ENCODE data around the gene RANBP10. TPM values are rescaled to one million over a fixed set of nuclear protein-coding genes. Genes with fewer than 3 reads are reported as not detected.

Gene RANBP10
- polyA plus RNA-seq, 2 donors: 8.4 to 10.2 TPM

- Histone ChIP-seq H3K4me3 (ENCODE audit: low read depth in 1 of 2, low read length in 2 of 2) (no peak overlapping the region), H3K4me1 (ENCODE audit: control insufficient read depth in 2 of 2, insufficient read depth in 2 of 2, low read length in 1 of 2) (peaks cover 4 to 28% of the 10 kb centered on the region in 2 donors), H3K27me3 (ENCODE audit: control insufficient read depth in 1 of 2, insufficient read depth in 2 of 2, low read length in 2 of 2) (no peaks in the 10 kb centered on the region), H3K9me3 (ENCODE audit: control insufficient read depth in 2 of 2, insufficient read depth in 1 of 2, low read depth in 1 of 2, low read length in 1 of 2) (no peaks in the 10 kb centered on the region), H3K36me3 (ENCODE audit: control insufficient read depth in 2 of 2, insufficient read depth in 2 of 2, low read length in 1 of 2) (peaks cover 0 to 14% of the 10 kb centered on the region in 2 donors), H3K27ac (ENCODE audit: low read depth in 2 of 2, low read length in 1 of 2) (peak overlapping the region; percentile 81 to 86)
- WGBS, 2 donors: 97 to 100% methylated on average over 1 of the region's 1 CpG
Measured at GRCh38 chr16:67677712-67678111, 128.6 kb downstream of the RANBP10 start.

GRCh38 chr16:67676939-67677338 lies 129.4 kb downstream of the RANBP10 start:
- Histone ChIP-seq H3K36me3 (ENCODE audit: control insufficient read depth in 2 of 2, insufficient read depth in 2 of 2, low read length in 1 of 2) (peaks cover 0 to 14% of the 10 kb centered on the region in 2 donors), H3K4me3 (ENCODE audit: low read depth in 1 of 2, low read length in 2 of 2) (no peak overlapping the region), H3K4me1 (ENCODE audit: control insufficient read depth in 2 of 2, insufficient read depth in 2 of 2, low read length in 1 of 2) (peaks cover 4 to 28% of the 10 kb centered on the region in 2 donors), H3K9me3 (ENCODE audit: control insufficient read depth in 2 of 2, insufficient read depth in 1 of 2, low read depth in 1 of 2, low read length in 1 of 2) (no peaks in the 10 kb centered on the region), H3K27ac (ENCODE audit: low read depth in 2 of 2, low read length in 1 of 2) (peak overlapping the region; percentile 81 to 86), H3K27me3 (ENCODE audit: control insufficient read depth in 1 of 2, insufficient read depth in 2 of 2, low read length in 2 of 2) (no peaks in the 10 kb centered on the region)
- WGBS, 2 donors: 55 to 67% methylated on average over 8 of the region's 8 CpGs

GRCh38 chr16:67676516-67676915 lies 129.8 kb downstream of the RANBP10 start:
- Histone ChIP-seq H3K9me3 (ENCODE audit: control insufficient read depth in 2 of 2, insufficient read depth in 1 of 2, low read depth in 1 of 2, low read length in 1 of 2) (no peaks in the 10 kb centered on the region), H3K36me3 (ENCODE audit: control insufficient read depth in 2 of 2, insufficient read depth in 2 of 2, low read length in 1 of 2) (peaks cover 0 to 14% of the 10 kb centered on the region in 2 donors), H3K27ac (ENCODE audit: low read depth in 2 of 2, low read length in 1 of 2) (peak overlapping the region; percentile 81 to 86), H3K4me1 (ENCODE audit: control insufficient read depth in 2 of 2, insufficient read depth in 2 of 2, low read length in 1 of 2) (peaks cover 4 to 28% of the 10 kb centered on the region in 2 donors), H3K27me3 (ENCODE audit: control insufficient read depth in 1 of 2, insufficient read depth in 2 of 2, low read length in 2 of 2) (no peaks in the 10 kb centered on the region), H3K4me3 (ENCODE audit: low read depth in 1 of 2, low read length in 2 of 2) (no peak overlapping the region)
- 45 to 70% methylated on average over 4 of the region's 4 CpGs for WGBS, 2 donors

GRCh38 chr16:67675999-67676398 lies 130.4 kb downstream of the RANBP10 start:
- Histone ChIP-seq H3K27ac (ENCODE audit: low read depth in 2 of 2, low read length in 1 of 2) (peak overlapping the region; percentile 56 to 76), H3K9me3 (ENCODE audit: control insufficient read depth in 2 of 2, insufficient read depth in 1 of 2, low read depth in 1 of 2, low read length in 1 of 2) (no peaks in the 10 kb centered on the region), H3K4me3 (ENCODE audit: low read depth in 1 of 2, low read length in 2 of 2) (no peak overlapping the region), H3K36me3 (ENCODE audit: control insufficient read depth in 2 of 2, insufficient read depth in 2 of 2, low read length in 1 of 2) (peaks cover 0 to 14% of the 10 kb centered on the region in 2 donors), H3K4me1 (ENCODE audit: control insufficient read depth in 2 of 2, insufficient read depth in 2 of 2, low read length in 1 of 2) (peaks cover 4 to 28% of the 10 kb centered on the region in 2 donors), H3K27me3 (ENCODE audit: control insufficient read depth in 1 of 2, insufficient read depth in 2 of 2, low read length in 2 of 2) (no peaks in the 10 kb centered on the region)
- WGBS, 2 donors: 93 to 97% methylated on average over 7 of the region's 7 CpGs

- H3K36me3 ChIP-seq (ENCODE audit: control insufficient read depth in 2 of 2, insufficient read depth in 2 of 2, low read length in 1 of 2): peaks cover 0 to 14% of the 10 kb centered on the region in 2 donors
- no peaks in the 10 kb centered on the region for H3K9me3 ChIP-seq (ENCODE audit: control insufficient read depth in 2 of 2, insufficient read depth in 1 of 2, low read depth in 1 of 2, low read length in 1 of 2)
- peaks cover 4 to 28% of the 10 kb centered on the region in 2 donors for H3K4me1 ChIP-seq (ENCODE audit: control insufficient read depth in 2 of 2, insufficient read depth in 2 of 2, low read length in 1 of 2)
- H3K27ac ChIP-seq (ENCODE audit: low read depth in 2 of 2, low read length in 1 of 2): no peak overlapping the region
- WGBS, 2 donors: 95 to 98% methylated on average over 17 of the region's 17 CpGs
- H3K4me3 ChIP-seq (ENCODE audit: low read depth in 1 of 2, low read length in 2 of 2): no peak overlapping the region
- no peaks in the 10 kb centered on the region for H3K27me3 ChIP-seq (ENCODE audit: control insufficient read depth in 1 of 2, insufficient read depth in 2 of 2, low read length in 2 of 2)
Measured at GRCh38 chr16:67675579-67675935, 130.8 kb downstream of the RANBP10 start.

- H3K27me3 ChIP-seq (ENCODE audit: control insufficient read depth in 1 of 2, insufficient read depth in 2 of 2, low read length in 2 of 2): no peaks in the 10 kb centered on the region
- H3K4me3 ChIP-seq (ENCODE audit: low read depth in 1 of 2, low read length in 2 of 2): no peak overlapping the region
- H3K4me1 ChIP-seq (ENCODE audit: control insufficient read depth in 2 of 2, insufficient read depth in 2 of 2, low read length in 1 of 2): peaks cover 4 to 28% of the 10 kb centered on the region in 2 donors
- 94 to 95% methylated on average over 28 of the region's 28 CpGs for WGBS, 2 donors
- peaks cover 0 to 14% of the 10 kb centered on the region in 2 donors for H3K36me3 ChIP-seq (ENCODE audit: control insufficient read depth in 2 of 2, insufficient read depth in 2 of 2, low read length in 1 of 2)
- no peaks in the 10 kb centered on the region for H3K9me3 ChIP-seq (ENCODE audit: control insufficient read depth in 2 of 2, insufficient read depth in 1 of 2, low read depth in 1 of 2, low read length in 1 of 2)
- H3K27ac ChIP-seq (ENCODE audit: low read depth in 2 of 2, low read length in 1 of 2): peak overlapping the region; percentile 69 to 88
Measured at GRCh38 chr16:67674851-67675578, 131.3 kb downstream of the RANBP10 start.

GRCh38 chr16:67673712-67674580 lies 132.4 kb downstream of the RANBP10 start:
- no peak overlapping the region for H3K4me3 ChIP-seq (ENCODE audit: low read depth in 1 of 2, low read length in 2 of 2)
- peaks cover 0 to 14% of the 10 kb centered on the region in 2 donors for H3K36me3 ChIP-seq (ENCODE audit: control insufficient read depth in 2 of 2, insufficient read depth in 2 of 2, low read length in 1 of 2)
- peak overlapping the region; percentile 69 to 88 for H3K27ac ChIP-seq (ENCODE audit: low read depth in 2 of 2, low read length in 1 of 2)
- 42 to 49% methylated on average over 21 of the region's 21 CpGs for WGBS, 2 donors
- H3K27me3 ChIP-seq (ENCODE audit: control insufficient read depth in 1 of 2, insufficient read depth in 2 of 2, low read length in 2 of 2): no peaks in the 10 kb centered on the region
- no peaks in the 10 kb centered on the region for H3K9me3 ChIP-seq (ENCODE audit: control insufficient read depth in 2 of 2, insufficient read depth in 1 of 2, low read depth in 1 of 2, low read length in 1 of 2)
- peaks cover 4 to 28% of the 10 kb centered on the region in 2 donors for H3K4me1 ChIP-seq (ENCODE audit: control insufficient read depth in 2 of 2, insufficient read depth in 2 of 2, low read length in 1 of 2)

Other genes starting within 250 kb of the RANBP10 start
- gene CTCF, start 244.0 kb downstream of the RANBP10 start, polyA plus RNA-seq: 10 to 100 TPM; 16.9 to 21.3 TPM
- 1 to 10 TPM; 1.2 to 4.3 TPM for gene CARMIL2, start 161.4 kb downstream of the RANBP10 start, polyA plus RNA-seq
- gene ACD, start 146.3 kb downstream of the RANBP10 start, polyA plus RNA-seq: 10 to 100 TPM in 1 of 2 donors, 1 to 10 TPM in 1; 6.7 to 10.3 TPM
- 1 to 10 TPM; 1.2 to 1.7 TPM for gene PARD6A, start 145.6 kb downstream of the RANBP10 start, polyA plus RNA-seq
- gene ENKD1, start 139.8 kb downstream of the RANBP10 start, polyA plus RNA-seq: 10 to 100 TPM; 10.6 to 16.0 TPM
- 1 to 10 TPM; 1.8 to 2.0 TPM for gene C16orf86, start 139.7 kb downstream of the RANBP10 start, polyA plus RNA-seq
- gene GFOD2, start 87.2 kb downstream of the RANBP10 start, polyA plus RNA-seq: 10 to 100 TPM; 36.8 to 49.6 TPM
- gene TSNAXIP1, start 329 bp upstream of the RANBP10 start, polyA plus RNA-seq: 1 to 10 TPM in 1 of 2 donors, under 1 TPM in 1; 0.72 to 1.8 TPM
- 10 to 100 TPM in 1 of 2 donors, 1 to 10 TPM in 1; 6.8 to 17.9 TPM for gene THAP11, start 35.8 kb upstream of the RANBP10 start, polyA plus RNA-seq
- 100 to 1,000 TPM in 1 of 2 donors, 10 to 100 TPM in 1; 95.4 to 109 TPM for gene NUTF2, start 40.4 kb upstream of the RANBP10 start, polyA plus RNA-seq
- 10 to 100 TPM; 35.5 to 65.0 TPM for gene CENPT, start 41.1 kb upstream of the RANBP10 start, polyA plus RNA-seq
- 10 to 100 TPM; 26.9 to 27.7 TPM for gene EDC4, start 66.5 kb upstream of the RANBP10 start, polyA plus RNA-seq
- 1 to 10 TPM in 1 of 2 donors, under 1 TPM in 1; 0.41 to 1.5 TPM for gene NRN1L, start 78.3 kb upstream of the RANBP10 start, polyA plus RNA-seq
- gene PSKH1, start 86.7 kb upstream of the RANBP10 start, polyA plus RNA-seq: 10 to 100 TPM; 12.5 to 13.7 TPM
- gene CTRL, start 125.3 kb upstream of the RANBP10 start, polyA plus RNA-seq: under 1 TPM; 0.41 to 0.77 TPM
- 10 to 100 TPM; 39.5 to 54.8 TPM for gene PSMB10, start 130.3 kb upstream of the RANBP10 start, polyA plus RNA-seq
- gene LCAT, start 137.6 kb upstream of the RANBP10 start, polyA plus RNA-seq: 10 to 100 TPM in 1 of 2 donors, 1 to 10 TPM in 1; 6.2 to 22.9 TPM
- gene SLC12A4, start 162.1 kb upstream of the RANBP10 start, polyA plus RNA-seq: 10 to 100 TPM in 1 of 2 donors, 1 to 10 TPM in 1; 9.1 to 17.4 TPM
- gene DPEP3, start 173.9 kb upstream of the RANBP10 start, polyA plus RNA-seq: under 1 TPM in 1 of 2 donors, not detected in 1; 0.01 TPM
- gene DPEP2, start 192.9 kb upstream of the RANBP10 start, polyA plus RNA-seq: under 1 TPM; 0.41 to 0.57 TPM
- gene DPEP2NB, start 209.4 kb upstream of the RANBP10 start, polyA plus RNA-seq: under 1 TPM in 1 of 2 donors, not detected in 1; 0.04 TPM
- gene DDX28, start 216.7 kb upstream of the RANBP10 start, polyA plus RNA-seq: 10 to 100 TPM in 1 of 2 donors, 1 to 10 TPM in 1; 4.0 to 13.1 TPM
- gene DUS2, start 216.7 kb upstream of the RANBP10 start, polyA plus RNA-seq: 10 to 100 TPM in 1 of 2 donors, 1 to 10 TPM in 1; 6.2 to 11.1 TPM

All from esophagus (tissue), 2 donors.